PC-3 (cell line): ENCODE results near the gene ZNF341. TPM values are rescaled to one million over a fixed set of nuclear protein-coding genes. Genes with fewer than 3 reads are reported as not detected.

Experiments
- ATAC-seq: fragments of 200-7000 bp; cut with Tn5 transposase; 2 replicates; pipeline ENCODE4 v1.9.1; 2020; ENCODE audit warnings: mild to moderate bottlenecking, moderate library complexity
- BruUV-seq: library from RNA; stranded (reverse); fragments of 400-500 nt; replicated peaks from 2 replicates; lab custom pipeline; 2021; lab: Mats Ljungman, UMichigan
- CTCF ChIA-PET: fragments of 300-600 bp; sonication (Branson Sonifier 250); formaldehyde crosslinking; loops from one replicate; lab custom pipeline; 2022; ENCODE audit warnings: antibody characterized with exemption; lab: Charles Lee
- POLR2A ChIA-PET: fragments of 300-600 bp; sonication (Branson Sonifier 250); formaldehyde crosslinking; loops from one replicate; lab custom pipeline; 2022; ENCODE audit warnings: antibody characterized with exemption; ENCODE audit not compliant: unreplicated experiment; lab: Charles Lee
- DNase-seq: peaks from one replicate; pipeline ENCODE4 v3.0.0-alpha.2; 2015
- H2AFZ ChIP-seq: fragments of 300-600 bp; sonication (generic); 2 replicates; pipeline ENCODE4 v1.6.0; 2016; ENCODE audit warnings: antibody characterized with exemption, low read length
- H3F3A ChIP-seq: fragments of 300-600 bp; sonication (generic); one replicate; pipeline ENCODE4 v1.6.0; 2017; ENCODE audit warnings: antibody characterized with exemption, low read length, control low read depth, mild to moderate bottlenecking; ENCODE audit not compliant: unreplicated experiment
- H3K27ac ChIP-seq: fragments of 300-600 bp; sonication (generic); 2 replicates; pipeline ENCODE4 v1.5.1; 2016; ENCODE audit warnings: mild to moderate bottlenecking, low read length
- H3K27me3 ChIP-seq: fragments of 300-600 bp; sonication (generic); 2 replicates; pipeline ENCODE4 v1.6.1; 2016; ENCODE audit warnings: low read length, mixed read lengths
- H3K36me3 ChIP-seq: fragments of 300-600 bp; sonication (generic); 2 replicates; pipeline ENCODE4 v1.6.1; 2016; ENCODE audit warnings: low read depth, mixed run types, low read length, mixed read lengths
- H3K4me1 ChIP-seq: fragments of 300-600 bp; sonication (generic); 2 replicates; pipeline ENCODE4 v1.5.1; 2016; ENCODE audit warnings: low read length; ENCODE audit not compliant: insufficient read depth
- H3K4me2 ChIP-seq: fragments of 300-600 bp; sonication (generic); 2 replicates; pipeline ENCODE4 v1.6.0; 2016; ENCODE audit warnings: low read length
- H3K4me3 ChIP-seq: fragments of 300-600 bp; sonication (generic); 2 replicates; pipeline ENCODE4 v1.5.1; 2016; ENCODE audit warnings: mild to moderate bottlenecking, low read length, mixed read lengths
- H3K79me2 ChIP-seq: fragments of 300-600 bp; sonication (generic); 2 replicates; pipeline ENCODE4 v1.6.1; 2017; ENCODE audit warnings: low read length, mixed read lengths
- H3K9ac ChIP-seq: fragments of 300-600 bp; sonication (generic); 2 replicates; pipeline ENCODE4 v1.6.0; 2016; ENCODE audit warnings: mild to moderate bottlenecking, low read length
- H3K9me2 ChIP-seq: fragments of 300-600 bp; sonication (generic); replicated peaks from 2 replicates; pipeline ENCODE4 v1.6.1; 2016; ENCODE audit warnings: mixed run types, low read length, mixed read lengths
- H3K9me3 ChIP-seq: fragments of 300-600 bp; sonication (generic); 2 replicates; pipeline ENCODE4 v1.6.1; 2016; ENCODE audit warnings: low read length, mixed read lengths
- H4K20me1 ChIP-seq: fragments of 300-600 bp; sonication (generic); 2 replicates; pipeline ENCODE4 v1.6.1; 2016; ENCODE audit warnings: low read length, mixed read lengths
- EZH2 ChIP-seq: fragments of 300-600 bp; sonication (generic); IDR thresholded peaks from one replicate; pipeline ENCODE4 v1.6.1; 2017; ENCODE audit warnings: antibody characterized with exemption, mild to moderate bottlenecking, low read length; ENCODE audit not compliant: unreplicated experiment
- EZH2phosphoT487 ChIP-seq: fragments of 300-600 bp; sonication (generic); IDR thresholded peaks from 2 replicates; pipeline ENCODE4 v1.6.1; 2018; ENCODE audit warnings: mild to moderate bottlenecking, antibody characterized with exemption, low read length, borderline replicate concordance
- intact Hi-C: fragments of 100-400 bp; cut with micrococcal nuclease; formaldehyde crosslinking; loops from 2 replicates; pipeline ENCODE4 v1.9.0; 2023
- total RNA-seq: library from RNA; depleted of rRNA; stranded (reverse); fragments of >200 nt; gene quantifications from 2 replicates; pipeline ENCODE4 v1.2.3, GENCODE V29; 2014
- TF ChIP-seq, protein P1 (sequence below): fragments of 300-600 bp; sonication (generic); conservative IDR thresholded peaks from 2 replicates; pipeline ENCODE4 v1.5.1; 2017; ENCODE audit warnings: antibody characterized with exemption, low read depth, mild to moderate bottlenecking, low read length

The ZNF341 gene
- total RNA-seq, 1 experiment from 2014 or later: 4.4 TPM

DNA sequence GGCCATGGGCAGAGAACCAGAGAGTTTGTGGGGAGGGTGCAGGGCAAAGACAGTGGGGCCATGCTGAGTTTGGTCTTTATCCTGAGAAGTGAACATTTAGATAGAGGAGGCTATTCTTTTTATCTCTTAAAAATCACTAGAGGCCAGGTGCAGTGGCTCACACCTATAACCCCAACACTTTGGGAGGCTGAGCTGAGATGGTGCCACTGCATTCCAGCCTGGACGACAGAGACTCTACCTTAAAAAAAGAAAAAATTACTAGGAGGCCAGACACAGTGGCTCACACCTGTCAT, 20.4 kb upstream of the ZNF341 start:
- BruUV-seq: no TSS peak
- no peak for DNase-seq
- ChIA-PET POLR2A (no interaction called here), CTCF (no interaction called here)
- H3F3A ChIP-seq: no peaks in the 10 kb centered on the region
- H3K4me2 ChIP-seq: no peak overlapping the region
- no peaks in the 10 kb centered on the region for H4K20me1 ChIP-seq
- H3K27ac ChIP-seq: no peak overlapping the region
- TF ChIP-seq EZH2phosphoT487 (no peak), EZH2 (no peak)
- TF ChIP-seq, protein P1, sequence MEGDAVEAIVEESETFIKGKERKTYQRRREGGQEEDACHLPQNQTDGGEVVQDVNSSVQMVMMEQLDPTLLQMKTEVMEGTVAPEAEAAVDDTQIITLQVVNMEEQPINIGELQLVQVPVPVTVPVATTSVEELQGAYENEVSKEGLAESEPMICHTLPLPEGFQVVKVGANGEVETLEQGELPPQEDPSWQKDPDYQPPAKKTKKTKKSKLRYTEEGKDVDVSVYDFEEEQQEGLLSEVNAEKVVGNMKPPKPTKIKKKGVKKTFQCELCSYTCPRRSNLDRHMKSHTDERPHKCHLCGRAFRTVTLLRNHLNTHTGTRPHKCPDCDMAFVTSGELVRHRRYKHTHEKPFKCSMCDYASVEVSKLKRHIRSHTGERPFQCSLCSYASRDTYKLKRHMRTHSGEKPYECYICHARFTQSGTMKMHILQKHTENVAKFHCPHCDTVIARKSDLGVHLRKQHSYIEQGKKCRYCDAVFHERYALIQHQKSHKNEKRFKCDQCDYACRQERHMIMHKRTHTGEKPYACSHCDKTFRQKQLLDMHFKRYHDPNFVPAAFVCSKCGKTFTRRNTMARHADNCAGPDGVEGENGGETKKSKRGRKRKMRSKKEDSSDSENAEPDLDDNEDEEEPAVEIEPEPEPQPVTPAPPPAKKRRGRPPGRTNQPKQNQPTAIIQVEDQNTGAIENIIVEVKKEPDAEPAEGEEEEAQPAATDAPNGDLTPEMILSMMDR: no peak
- H2AFZ ChIP-seq: no peak overlapping the region
- intact Hi-C loops: no loop called here
- no peaks in the 10 kb centered on the region for H3K9me2 ChIP-seq
- H3K4me1 ChIP-seq: peaks cover 6% of the 10 kb centered on the region; the same call in 1 of the 2 replicates
- no peak overlapping the region for H3K9ac ChIP-seq
- no peak for ATAC-seq
- H3K36me3 ChIP-seq: no peaks in the 10 kb centered on the region
- no peaks in the 10 kb centered on the region for H3K9me3 ChIP-seq
- no peaks in the 10 kb centered on the region for H3K79me2 ChIP-seq
- no peak overlapping the region for H3K4me3 ChIP-seq
- no peaks in the 10 kb centered on the region for H3K27me3 ChIP-seq

DNA sequence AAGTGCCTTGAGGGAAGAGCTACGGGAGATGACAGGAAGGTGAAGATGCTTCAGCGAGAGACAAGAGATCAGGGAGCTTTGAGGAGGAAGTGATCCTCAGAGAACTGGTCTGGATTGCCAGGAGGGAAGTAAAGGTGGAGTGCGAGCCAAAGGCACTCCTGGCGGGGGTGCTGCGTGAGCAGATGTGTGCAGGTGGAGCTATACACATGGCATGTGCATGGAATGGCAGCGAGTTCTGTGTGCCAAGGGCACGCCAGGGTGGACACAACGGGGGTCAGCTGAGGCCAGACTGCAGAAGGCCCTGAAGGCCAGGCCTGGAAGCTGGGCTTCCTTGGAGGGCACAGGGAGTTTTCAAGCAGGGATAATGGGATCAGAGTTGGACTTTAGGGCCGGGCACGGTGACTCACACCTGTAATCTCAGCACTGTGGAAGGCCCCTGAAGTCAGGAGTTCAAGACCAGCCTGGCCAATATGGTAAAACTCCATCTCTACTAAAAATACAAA, 17.9 kb upstream of the ZNF341 start:
- no peak overlapping the region for H3K9ac ChIP-seq
- CTCF ChIA-PET: no interaction called here
- H3K9me3 ChIP-seq: no peaks in the 10 kb centered on the region
- ATAC-seq (no peak), DNase-seq (no peak)
- peaks cover 6% of the 10 kb centered on the region; the same call in 1 of the 2 replicates for H3K4me1 ChIP-seq
- no peaks in the 10 kb centered on the region for H3K36me3 ChIP-seq
- H2AFZ ChIP-seq: no peak overlapping the region
- POLR2A ChIA-PET: no interaction called here
- no peak overlapping the region for H3K4me2 ChIP-seq
- no peak overlapping the region for H3K27ac ChIP-seq
- no peaks in the 10 kb centered on the region for H3K9me2 ChIP-seq
- no TSS peak for BruUV-seq
- no peak overlapping the region for H3K4me3 ChIP-seq
- H4K20me1 ChIP-seq: no peaks in the 10 kb centered on the region
- no peaks in the 10 kb centered on the region for H3K27me3 ChIP-seq
- intact Hi-C loops: no loop called here
- H3F3A ChIP-seq: no peaks in the 10 kb centered on the region
- H3K79me2 ChIP-seq: no peaks in the 10 kb centered on the region
- no peak for TF ChIP-seq EZH2phosphoT487
- TF ChIP-seq EZH2: no peak
- TF ChIP-seq, protein P1: no peak

DNA sequence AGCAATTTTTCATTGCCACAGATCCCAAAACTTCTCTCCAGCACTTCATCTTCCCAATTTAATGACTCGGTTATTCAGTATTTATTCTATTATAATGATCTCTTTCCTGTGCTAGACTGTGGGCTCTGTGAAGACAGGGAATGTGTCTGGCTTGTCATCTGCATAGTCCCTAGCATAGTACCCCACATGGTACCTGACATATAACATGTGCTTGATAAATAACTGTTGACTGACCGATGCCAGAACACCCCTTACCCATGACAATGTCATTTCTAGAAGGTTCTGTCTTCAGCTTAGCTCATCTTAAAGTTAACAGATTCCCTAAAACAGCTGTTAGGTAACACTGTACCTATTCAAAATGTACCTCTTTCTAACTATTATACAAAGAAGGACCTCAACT, 15.3 kb upstream of the ZNF341 start:
- H3K4me1 ChIP-seq: no peaks in the 10 kb centered on the region
- H3K79me2 ChIP-seq: no peaks in the 10 kb centered on the region
- no peaks in the 10 kb centered on the region for H3K27me3 ChIP-seq
- H2AFZ ChIP-seq: no peak overlapping the region
- H3K9me3 ChIP-seq: no peaks in the 10 kb centered on the region
- POLR2A ChIA-PET: no interaction called here
- DNase-seq: no peak
- no peaks in the 10 kb centered on the region for H3F3A ChIP-seq
- no peaks in the 10 kb centered on the region for H4K20me1 ChIP-seq
- CTCF ChIA-PET: no interaction called here
- H3K4me2 ChIP-seq: no peak overlapping the region
- no peak overlapping the region for H3K4me3 ChIP-seq
- intact Hi-C loops: no loop called here
- no TSS peak for BruUV-seq
- no peak overlapping the region for H3K27ac ChIP-seq
- ATAC-seq: no peak
- no peak for TF ChIP-seq EZH2phosphoT487
- TF ChIP-seq, protein P1: no peak
- no peaks in the 10 kb centered on the region for H3K9me2 ChIP-seq
- no peak overlapping the region for H3K9ac ChIP-seq
- H3K36me3 ChIP-seq: no peaks in the 10 kb centered on the region
